ENCODE results near the gene GGPS1.
"Not testable (repeated sequence)": the region's sequence is repeated elsewhere in the genome, so short reads cannot be mapped to it uniquely, and the experiment has no call there.

GRCh38 chr1:235283636-235284035, 44.7 kb upstream of the GGPS1 start:
- not testable (repeated sequence) for TF ChIP-seq CTCF, POLR2A (IDR thresholded peaks at IDR 0.05)

Data from lower leg skin (tissue), 3 donors.